Thymus (tissue), 11 donors: ENCODE measurements around the gene SOX30. TPM values are rescaled to one million over a fixed set of nuclear protein-coding genes. Genes with fewer than 3 reads are reported as not detected.
A peak's percentile ranks its signal among the peaks of the same experiment; 100 is the strongest.

ENCODE experiments used
- DNase-seq, 9 donors: peaks; one replicate each; pipeline ENCODE4 v3.0.0-alpha.2; 2013; ENCODE audit warnings: low spot score in 9 of 9, low read depth in 6 of 9, missing footprints in 1 of 9
- H3K27ac ChIP-seq, 2 donors: one replicate each; pipeline ENCODE4 v1.5.1; 2013; ENCODE audit warnings: control low read depth in 1 of 2, low read depth in 1 of 2, low read length in 1 of 2, mild to moderate bottlenecking in 1 of 2, moderate library complexity in 1 of 2
- H3K27me3 ChIP-seq, 2 donors: one replicate each; pipeline ENCODE4 v1.5.1; 2013; ENCODE audit warnings: low read length in 1 of 2; ENCODE audit not compliant: control insufficient read depth in 2 of 2, insufficient read depth in 1 of 2
- H3K36me3 ChIP-seq, 2 donors: one replicate each; pipeline ENCODE4 v1.5.1; 2013; ENCODE audit warnings: low read length in 1 of 2, mild to moderate bottlenecking in 1 of 2, moderate library complexity in 1 of 2; ENCODE audit not compliant: control insufficient read depth in 2 of 2, insufficient read depth in 2 of 2
- H3K4me1 ChIP-seq, 2 donors: one replicate each; pipeline ENCODE4 v1.5.1; 2013; ENCODE audit warnings: low read length in 2 of 2; ENCODE audit not compliant: control insufficient read depth in 2 of 2, insufficient read depth in 2 of 2
- H3K4me3 ChIP-seq, 2 donors: one replicate each; pipeline ENCODE4 v1.5.1; 2013; ENCODE audit warnings: low read length in 2 of 2, control low read depth in 1 of 2, mild to moderate bottlenecking in 1 of 2
- H3K9me3 ChIP-seq, 2 donors: one replicate each; pipeline ENCODE4 v1.5.1; 2013; ENCODE audit warnings: low read length in 1 of 2, mild to moderate bottlenecking in 1 of 2; ENCODE audit not compliant: control insufficient read depth in 2 of 2, insufficient read depth in 1 of 2
- WGBS: extraction: QIAGEN DNeasy Blood & Tissue Kit; methylation state at CpG from one replicate; pipeline ENCODE4 v1.1.7; 2013; 5-methylcytosine and 5-hydroxymethylcytosine counted together
- polyA plus RNA-seq: library from polyadenylated mRNA; stranded (reverse); fragments of 200-250 nt; gene quantifications from one replicate; pipeline ENCODE4 v1.2.3, GENCODE V29; 2013
- total RNA-seq: library from RNA; stranded (reverse); fragments of 120-200 nt; gene quantifications from one replicate; pipeline ENCODE4 v1.2.4, GENCODE V29; 2013
- donor health status: healthy.

Gene SOX30
- total and polyA plus RNA-seq, 2 donors: 0.16 to 0.24 TPM

GRCh38 chr5:157669701-157670097 lies 17.5 kb upstream of the SOX30 start:
- DNase-seq: no peak
- Histone ChIP-seq H3K4me3 (no peak overlapping the region), H3K27ac (no peak overlapping the region), H3K27me3 (peaks cover 25 to 51% of the 10 kb centered on the region in 2 donors), H3K9me3 (peaks cover 0 to 5% of the 10 kb centered on the region in 2 donors), H3K4me1 (peaks cover 2 to 9% of the 10 kb centered on the region in 2 donors), H3K36me3 (no peaks in the 10 kb centered on the region)
- 96% methylated on average over 6 of the region's 6 CpGs for WGBS

GRCh38 chr5:157668356-157668755 lies 16.1 kb upstream of the SOX30 start:
- no peak for DNase-seq
- H3K4me3 ChIP-seq: no peak overlapping the region
- peaks cover 25 to 46% of the 10 kb centered on the region in 2 donors for H3K27me3 ChIP-seq
- no peak overlapping the region for H3K27ac ChIP-seq
- 83% methylated on average over 1 of the region's 1 CpG for WGBS
- peaks cover 0 to 5% of the 10 kb centered on the region in 2 donors for H3K9me3 ChIP-seq
- no peaks in the 10 kb centered on the region for H3K36me3 ChIP-seq
- peaks cover 2 to 9% of the 10 kb centered on the region in 2 donors for H3K4me1 ChIP-seq

- Histone ChIP-seq H3K36me3 (no peaks in the 10 kb centered on the region), H3K27ac (no peak overlapping the region)
Observed at GRCh38 chr5:157665467-157666070, 13.3 kb upstream of the SOX30 start.

GRCh38 chr5:157659868-157660660 lies 7.8 kb upstream of the SOX30 start:
- Histone ChIP-seq H3K36me3 (no peaks in the 10 kb centered on the region), H3K4me3 (no peak overlapping the region), H3K9me3 (peaks cover 0 to 3% of the 10 kb centered on the region in 2 donors), H3K4me1 (no peaks in the 10 kb centered on the region), H3K27ac (no peak overlapping the region), H3K27me3 (no peaks in the 10 kb centered on the region)
- 91% methylated on average over 8 of the region's 8 CpGs for WGBS
- DNase-seq: no peak

More at GRCh38 chr5:157665467-157666070, 13.3 kb upstream of the SOX30 start:
- Histone ChIP-seq H3K4me1 (no peaks in the 10 kb centered on the region), H3K4me3 (no peak overlapping the region), H3K9me3 (no peaks in the 10 kb centered on the region), H3K27me3 (peaks cover 8 to 20% of the 10 kb centered on the region in 2 donors)
- DNase-seq: no peak
- 99% methylated on average over 2 of the region's 2 CpGs for WGBS

- Histone ChIP-seq H3K9me3 (peaks cover 0 to 3% of the 10 kb centered on the region in 2 donors), H3K27me3 (no peaks in the 10 kb centered on the region), H3K36me3 (no peaks in the 10 kb centered on the region), H3K4me3 (no peak overlapping the region), H3K27ac (no peak overlapping the region), H3K4me1 (no peaks in the 10 kb centered on the region)
- WGBS: 98% methylated on average over 1 of the region's 1 CpG
- no peak for DNase-seq
Observed at GRCh38 chr5:157658893-157659292, 6.7 kb upstream of the SOX30 start.

- no peak overlapping the region for H3K4me3 ChIP-seq
- H3K36me3 ChIP-seq: no peaks in the 10 kb centered on the region
- H3K4me1 ChIP-seq: no peaks in the 10 kb centered on the region
- H3K27me3 ChIP-seq: no peaks in the 10 kb centered on the region
- no peak overlapping the region for H3K27ac ChIP-seq
- DNase-seq: no peak
- peaks cover 0 to 3% of the 10 kb centered on the region in 2 donors for H3K9me3 ChIP-seq
- WGBS: 91% methylated on average over 2 of the region's 2 CpGs
Observed at GRCh38 chr5:157657516-157657915, 5.3 kb upstream of the SOX30 start.

- WGBS: 27% methylated on average over 63 of the region's 63 CpGs
- H3K27me3 ChIP-seq: no peaks in the 10 kb centered on the region
- peak overlapping the region in 1 of 2 donors; percentile 64 for H3K27ac ChIP-seq
- peaks cover 0 to 5% of the 10 kb centered on the region in 2 donors for H3K9me3 ChIP-seq
- peak; percentile 54 to 91 (median 71) for DNase-seq
- peaks cover 5 to 10% of the 10 kb centered on the region in 2 donors for H3K4me1 ChIP-seq
- no peaks in the 10 kb centered on the region for H3K36me3 ChIP-seq
- H3K4me3 ChIP-seq: peak overlapping the region; percentile 41 to 51
Observed at GRCh38 chr5:157651623-157652376, 438 bp downstream of the SOX30 start.

GRCh38 chr5:157650991-157651611 lies 1.1 kb downstream of the SOX30 start:
- Histone ChIP-seq H3K36me3 (no peaks in the 10 kb centered on the region), H3K4me1 (peaks cover 5 to 10% of the 10 kb centered on the region in 2 donors), H3K4me3 (peak overlapping the region in 1 of 2 donors; percentile 41), H3K27me3 (no peaks in the 10 kb centered on the region), H3K27ac (no peak overlapping the region), H3K9me3 (peaks cover 0 to 5% of the 10 kb centered on the region in 2 donors)
- 91% methylated on average over 33 of the region's 33 CpGs for WGBS
- DNase-seq: no peak
